ENCODE results near the gene GNB1L.

Gene GNB1L

GRCh38 chr22:19734163-19734562 lies 120.5 kb downstream of the GNB1L start:
- Histone ChIP-seq H3K36me3 (no peaks in the 10 kb centered on the region), H3K4me3 (ENCODE audit: low read depth in 1 of 2, low read length in 1 of 2) (no peak overlapping the region), H3K27me3 (peaks cover 49% of the 10 kb centered on the region), H3K4me1 (ENCODE audit: control insufficient read depth in 1 of 2, insufficient read depth in 1 of 2, low read depth in 1 of 2, low read length in 1 of 2) (peaks cover 6 to 9% of the 10 kb centered on the region in 2 experiments), H3K9me3 (no peaks in the 10 kb centered on the region), H3K27ac (no peak overlapping the region)
- TF ChIP-seq CTCF (IDR thresholded peaks at IDR 0.05): no peak

- no peak overlapping the region for H3K4me3 ChIP-seq (ENCODE audit: low read depth in 1 of 2, low read length in 1 of 2)
- peaks cover 6 to 9% of the 10 kb centered on the region in 2 experiments for H3K4me1 ChIP-seq (ENCODE audit: control insufficient read depth in 1 of 2, insufficient read depth in 1 of 2, low read depth in 1 of 2, low read length in 1 of 2)
- H3K27me3 ChIP-seq: peaks cover 49% of the 10 kb centered on the region
- no peaks in the 10 kb centered on the region for H3K36me3 ChIP-seq
- no peaks in the 10 kb centered on the region for H3K9me3 ChIP-seq
- TF ChIP-seq CTCF (IDR thresholded peaks at IDR 0.05): no peak
- H3K27ac ChIP-seq: no peak overlapping the region
These were observed 120.9 kb downstream of the GNB1L start for GRCh38 chr22:19733755-19734154.
